Ishikawa (cell line): ENCODE results near the gene SH2D1A.

Experiments used
- CREB1 ChIP-seq: IDR thresholded peaks from 2 replicates; pipeline ENCODE4 v1.6.1; 2012; ENCODE audit warnings: low read depth
- EP300 ChIP-seq: IDR thresholded peaks from 2 replicates; pipeline ENCODE4 v1.6.1; 2012; ENCODE audit warnings: borderline replicate concordance
- RAD21 ChIP-seq: IDR thresholded peaks from 2 replicates; pipeline ENCODE4 v1.6.1; 2012; ENCODE audit warnings: low read depth
- TAF1 ChIP-seq: IDR thresholded peaks from 2 replicates; pipeline ENCODE4 v1.6.1; 2012; ENCODE audit warnings: low read depth, mild to moderate bottlenecking
- ZBTB7A ChIP-seq: IDR thresholded peaks from 2 replicates; pipeline ENCODE4 v1.6.1; 2012; ENCODE audit warnings: low read depth
- TF ChIP-seq, protein P1 (sequence below): IDR thresholded peaks from 2 replicates; pipeline ENCODE4 v1.6.1; 2012

DNA sequence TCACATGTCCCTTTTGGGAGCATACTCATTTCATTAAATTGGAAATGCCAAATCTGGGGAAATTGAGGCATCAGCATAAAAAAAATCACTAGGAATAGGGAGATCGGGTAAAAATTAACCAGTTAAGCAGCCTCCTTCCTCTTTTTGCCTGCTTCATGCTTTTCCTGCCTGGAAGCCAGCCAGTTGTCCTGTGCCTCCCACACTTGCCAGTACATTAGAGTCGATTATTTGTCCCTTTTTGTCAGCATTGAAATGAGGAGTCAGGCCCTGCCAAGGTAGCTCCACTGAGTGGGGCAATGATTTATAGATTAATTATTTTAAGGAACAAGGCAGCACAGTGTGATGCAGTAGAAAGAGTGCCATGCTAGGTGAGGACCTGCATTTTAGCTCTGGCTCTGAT is 55.3 kb downstream of the SH2D1A start:
- TF ChIP-seq EP300, result no peak
- TF ChIP-seq, protein P1, sequence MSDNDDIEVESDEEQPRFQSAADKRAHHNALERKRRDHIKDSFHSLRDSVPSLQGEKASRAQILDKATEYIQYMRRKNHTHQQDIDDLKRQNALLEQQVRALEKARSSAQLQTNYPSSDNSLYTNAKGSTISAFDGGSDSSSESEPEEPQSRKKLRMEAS, result no peak
- TF ChIP-seq RAD21, result no peak
- no peak for TF ChIP-seq TAF1
- no peak for TF ChIP-seq ZBTB7A
- no peak for TF ChIP-seq CREB1
